PC-3 (cell line): ENCODE data around the gene HSPA1A.

Experiments used
- EZH2 ChIP-seq: fragments of 300-600 bp; sonication (generic); IDR thresholded peaks from one replicate; pipeline ENCODE4 v1.6.1; 2017; ENCODE audit warnings: antibody characterized with exemption, mild to moderate bottlenecking, low read length; ENCODE audit not compliant: unreplicated experiment
- TF ChIP-seq, protein P1 (sequence below): fragments of 300-600 bp; sonication (generic); conservative IDR thresholded peaks from 2 replicates; pipeline ENCODE4 v1.5.1; 2017; ENCODE audit warnings: antibody characterized with exemption, low read depth, mild to moderate bottlenecking, low read length

GRCh38 chr6:31805939-31806469 lies 9.3 kb upstream of the HSPA1A start:
- TF ChIP-seq, protein P1, sequence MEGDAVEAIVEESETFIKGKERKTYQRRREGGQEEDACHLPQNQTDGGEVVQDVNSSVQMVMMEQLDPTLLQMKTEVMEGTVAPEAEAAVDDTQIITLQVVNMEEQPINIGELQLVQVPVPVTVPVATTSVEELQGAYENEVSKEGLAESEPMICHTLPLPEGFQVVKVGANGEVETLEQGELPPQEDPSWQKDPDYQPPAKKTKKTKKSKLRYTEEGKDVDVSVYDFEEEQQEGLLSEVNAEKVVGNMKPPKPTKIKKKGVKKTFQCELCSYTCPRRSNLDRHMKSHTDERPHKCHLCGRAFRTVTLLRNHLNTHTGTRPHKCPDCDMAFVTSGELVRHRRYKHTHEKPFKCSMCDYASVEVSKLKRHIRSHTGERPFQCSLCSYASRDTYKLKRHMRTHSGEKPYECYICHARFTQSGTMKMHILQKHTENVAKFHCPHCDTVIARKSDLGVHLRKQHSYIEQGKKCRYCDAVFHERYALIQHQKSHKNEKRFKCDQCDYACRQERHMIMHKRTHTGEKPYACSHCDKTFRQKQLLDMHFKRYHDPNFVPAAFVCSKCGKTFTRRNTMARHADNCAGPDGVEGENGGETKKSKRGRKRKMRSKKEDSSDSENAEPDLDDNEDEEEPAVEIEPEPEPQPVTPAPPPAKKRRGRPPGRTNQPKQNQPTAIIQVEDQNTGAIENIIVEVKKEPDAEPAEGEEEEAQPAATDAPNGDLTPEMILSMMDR, result no peak
- no peak for TF ChIP-seq EZH2
